Measurements from ENCODE around the gene OR5K4.

OR5K4 gene

GRCh38 chr3:98353554-98353953 lies at the start of gene OR5K4:
Gene OR5K4, plus strand, starts transcription at chr3:98353854. Its CDS starts 0 bp downstream, at chr3:98353854.
- no peak within 1 kb of the TSS for H3K27ac Mint-ChIP-seq
- DNase-seq, result no peak
- CTCF ChIA-PET, result no interaction called here
- no peaks in the 10 kb centered on the region for H3K36me3 Mint-ChIP-seq
- H3K27me3 Mint-ChIP-seq, result peaks cover 33% of the 10 kb centered on the region
- H3K9me3 Mint-ChIP-seq, result peaks cover 6% of the 10 kb centered on the region
- no peak within 1 kb of the TSS for H3K4me3 Mint-ChIP-seq
- H3K4me1 Mint-ChIP-seq, result no peaks in the 10 kb centered on the region

- Mint-ChIP-seq H3K9me3 (no peaks in the 10 kb centered on the region), H3K36me3 (no peaks in the 10 kb centered on the region), H3K27me3 (peaks cover 11% of the 10 kb centered on the region), H3K4me3 (no peak overlapping the region), H3K4me1 (peaks cover 4% of the 10 kb centered on the region), H3K27ac (no peak overlapping the region)
- DNase-seq, result no peak
- CTCF ChIA-PET, result no interaction called here
These were observed 31.6 kb upstream of the OR5K4 start for GRCh38 chr3:98322101-98322500.

- DNase-seq, result no peak
- Mint-ChIP-seq H3K4me3 (no peak overlapping the region), H3K27me3 (peaks cover 11% of the 10 kb centered on the region), H3K36me3 (no peaks in the 10 kb centered on the region), H3K4me1 (peaks cover 10% of the 10 kb centered on the region), H3K9me3 (no peaks in the 10 kb centered on the region), H3K27ac (no peak overlapping the region)
- CTCF ChIA-PET, result no interaction called here
These were observed 31.0 kb upstream of the OR5K4 start for GRCh38 chr3:98322686-98323085.

GRCh38 chr3:98323425-98323824 lies 30.2 kb upstream of the OR5K4 start:
- no peaks in the 10 kb centered on the region for H3K9me3 Mint-ChIP-seq
- peaks cover 11% of the 10 kb centered on the region for H3K27me3 Mint-ChIP-seq
- H3K27ac Mint-ChIP-seq, result no peak overlapping the region
- H3K4me1 Mint-ChIP-seq, result peaks cover 15% of the 10 kb centered on the region
- CTCF ChIA-PET, result no interaction called here
- no peaks in the 10 kb centered on the region for H3K36me3 Mint-ChIP-seq
- H3K4me3 Mint-ChIP-seq, result no peak overlapping the region
- DNase-seq, result no peak

- peaks cover 11% of the 10 kb centered on the region for H3K27me3 Mint-ChIP-seq
- no peak overlapping the region for H3K27ac Mint-ChIP-seq
- no peak overlapping the region for H3K4me3 Mint-ChIP-seq
- H3K4me1 Mint-ChIP-seq, result peaks cover 19% of the 10 kb centered on the region
- CTCF ChIA-PET, result interaction anchor here (2.8 kb wide), 1 partner anchor 285 kb away, joined by 17 read pairs; no protein-coding TSS in a partner anchor
- DNase-seq, result no peak
- no peaks in the 10 kb centered on the region for H3K36me3 Mint-ChIP-seq
- no peaks in the 10 kb centered on the region for H3K9me3 Mint-ChIP-seq
These were observed 28.6 kb upstream of the OR5K4 start for GRCh38 chr3:98325055-98325454.

- CTCF ChIA-PET, result interaction anchor here (2.8 kb wide), 1 partner anchor 286 kb away, joined by 17 read pairs; no protein-coding TSS in a partner anchor
- Mint-ChIP-seq H3K9me3 (no peaks in the 10 kb centered on the region), H3K27ac (no peak overlapping the region), H3K4me1 (peaks cover 19% of the 10 kb centered on the region), H3K36me3 (no peaks in the 10 kb centered on the region), H3K4me3 (no peak overlapping the region), H3K27me3 (peaks cover 12% of the 10 kb centered on the region)
- DNase-seq, result no peak
These were observed 27.4 kb upstream of the OR5K4 start for GRCh38 chr3:98326105-98326893.

GRCh38 chr3:98326945-98327344 lies 26.7 kb upstream of the OR5K4 start:
- CTCF ChIA-PET, result interaction anchor here (2.8 kb wide), 1 partner anchor 287 kb away, joined by 17 read pairs; no protein-coding TSS in a partner anchor
- H3K27ac Mint-ChIP-seq, result no peak overlapping the region
- no peaks in the 10 kb centered on the region for H3K9me3 Mint-ChIP-seq
- peaks cover 18% of the 10 kb centered on the region for H3K27me3 Mint-ChIP-seq
- no peak overlapping the region for H3K4me3 Mint-ChIP-seq
- no peak for DNase-seq
- no peaks in the 10 kb centered on the region for H3K36me3 Mint-ChIP-seq
- H3K4me1 Mint-ChIP-seq, result peaks cover 19% of the 10 kb centered on the region

GRCh38 chr3:98328933-98329332 lies 24.7 kb upstream of the OR5K4 start:
- CTCF ChIA-PET, result interaction anchor here (0.7 to 3.3 kb wide), 16 partner anchors 10 to 640 kb away, joined by 3 to 65 read pairs (median 6); no protein-coding TSS in a partner anchor
- Mint-ChIP-seq H3K4me1 (peaks cover 22% of the 10 kb centered on the region), H3K9me3 (no peaks in the 10 kb centered on the region), H3K36me3 (no peaks in the 10 kb centered on the region), H3K4me3 (no peak overlapping the region), H3K27me3 (peaks cover 26% of the 10 kb centered on the region), H3K27ac (no peak overlapping the region)
- DNase-seq, result no peak

GRCh38 chr3:98329392-98330124 lies 24.1 kb upstream of the OR5K4 start:
- Mint-ChIP-seq H3K4me1 (peaks cover 24% of the 10 kb centered on the region), H3K4me3 (no peak overlapping the region), H3K27me3 (peaks cover 26% of the 10 kb centered on the region), H3K27ac (no peak overlapping the region), H3K36me3 (no peaks in the 10 kb centered on the region), H3K9me3 (no peaks in the 10 kb centered on the region)
- peak; percentile 61 for DNase-seq
- CTCF ChIA-PET, result interaction anchor here (0.6 to 3.3 kb wide), 19 partner anchors 10 to 641 kb away, joined by 3 to 65 read pairs (median 5); no protein-coding TSS in a partner anchor

GRCh38 chr3:98331329-98331728 lies 22.3 kb upstream of the OR5K4 start:
- H3K27ac Mint-ChIP-seq, result no peak overlapping the region
- H3K9me3 Mint-ChIP-seq, result no peaks in the 10 kb centered on the region
- no peak overlapping the region for H3K4me3 Mint-ChIP-seq
- no peaks in the 10 kb centered on the region for H3K36me3 Mint-ChIP-seq
- peaks cover 24% of the 10 kb centered on the region for H3K4me1 Mint-ChIP-seq
- H3K27me3 Mint-ChIP-seq, result peaks cover 15% of the 10 kb centered on the region
- CTCF ChIA-PET, result interaction anchor here (0.8 to 3.3 kb wide), 2 partner anchors 289 to 292 kb away, joined by 3 to 65 read pairs; no protein-coding TSS in a partner anchor
- no peak for DNase-seq

- no peak overlapping the region for H3K4me3 Mint-ChIP-seq
- H3K36me3 Mint-ChIP-seq, result no peaks in the 10 kb centered on the region
- no peaks in the 10 kb centered on the region for H3K9me3 Mint-ChIP-seq
- no peak overlapping the region for H3K27ac Mint-ChIP-seq
- peak; percentile 35 for DNase-seq
- H3K27me3 Mint-ChIP-seq, result peaks cover 19% of the 10 kb centered on the region
- peaks cover 9% of the 10 kb centered on the region for H3K4me1 Mint-ChIP-seq
- CTCF ChIA-PET, result interaction anchor here (0.8 to 2.5 kb wide), 8 partner anchors 10 to 478 kb away, joined by 3 to 8 read pairs (median 3); no protein-coding TSS in a partner anchor
These were observed 19.6 kb upstream of the OR5K4 start for GRCh38 chr3:98333989-98334606.

GRCh38 chr3:98339031-98339430 lies 14.6 kb upstream of the OR5K4 start:
- Mint-ChIP-seq H3K27ac (no peak overlapping the region), H3K4me1 (peaks cover 5% of the 10 kb centered on the region), H3K36me3 (no peaks in the 10 kb centered on the region), H3K27me3 (peaks cover 21% of the 10 kb centered on the region), H3K4me3 (no peak overlapping the region), H3K9me3 (peaks cover 2% of the 10 kb centered on the region)
- no peak for DNase-seq
- CTCF ChIA-PET, result interaction anchor here (0.6 to 1.0 kb wide), 4 partner anchors 9 to 258 kb away, joined by 3 to 4 read pairs (median 3); no protein-coding TSS in a partner anchor

- Mint-ChIP-seq H3K9me3 (peaks cover 9% of the 10 kb centered on the region), H3K4me3 (no peak overlapping the region), H3K36me3 (peaks cover 4% of the 10 kb centered on the region), H3K4me1 (peaks cover 9% of the 10 kb centered on the region), H3K27me3 (peaks cover 25% of the 10 kb centered on the region), H3K27ac (no peak overlapping the region)
- CTCF ChIA-PET, result interaction anchor here (1.1 kb wide), 1 partner anchor 9 kb away, joined by 3 read pairs; no protein-coding TSS in a partner anchor
- DNase-seq, result no peak
These were observed 11.9 kb upstream of the OR5K4 start for GRCh38 chr3:98341758-98342157.

Measured in activated naive CD4-positive, alpha-beta T cell treated with anti-CD3 and anti-CD28 coated beads, Interleukin-2, amount 10 ng/mL, durations not matched to agents 7 days and 5 days (primary cell).